Keratinocyte (primary cell): ENCODE data around the gene CHAC1. TPM values are rescaled to one million over a fixed set of nuclear protein-coding genes. Genes with fewer than 3 reads are reported as not detected.
A peak's percentile ranks its signal among the peaks of the same experiment; 100 is the strongest.

Experiments
- DNase-seq: peaks from one replicate; pipeline ENCODE4 v3.0.0-alpha.2; 2011; ENCODE audit warnings: low read depth, missing footprints, low spot score
- FAIRE-seq: peaks from 2 replicates; lab custom pipeline; 2011; peaks lifted over from hg19 to GRCh38; lab: Jason Lieb, UNC
- H2AFZ ChIP-seq: 2 replicates; pipeline ENCODE4 v1.6.0; 2012; ENCODE audit warnings: low read length, control low read depth, inconsistent platforms; ENCODE audit not compliant: control insufficient read depth
- H3K27ac ChIP-seq: 2 replicates; pipeline ENCODE4 v1.5.1; 2011; ENCODE audit warnings: low read length; ENCODE audit not compliant: control insufficient read depth, insufficient read depth
- H3K27me3 ChIP-seq: 3 replicates; pipeline ENCODE4 v1.6.0; 2011; ENCODE audit warnings: low read length; ENCODE audit not compliant: control insufficient read depth, insufficient read depth; ENCODE audit errors: extremely low read depth
- H3K36me3 ChIP-seq, 2 experiments: 2 replicates in 1 of 2; 3 replicates in 1 of 2; pipeline ENCODE4 v1.5.1; 2011; ENCODE audit warnings: low read length in 2 of 2, mild to moderate bottlenecking in 1 of 2; ENCODE audit not compliant: control insufficient read depth in 2 of 2, insufficient read depth in 2 of 2; ENCODE audit errors: extremely low read depth in 1 of 2
- H3K4me1 ChIP-seq: 3 replicates; pipeline ENCODE4 v1.5.1; 2011; ENCODE audit warnings: low read length; ENCODE audit not compliant: control insufficient read depth, insufficient read depth; ENCODE audit errors: extremely low read depth
- H3K4me2 ChIP-seq: 3 replicates; pipeline ENCODE4 v1.6.0; 2011; ENCODE audit warnings: low read depth, low read length; ENCODE audit not compliant: control insufficient read depth, insufficient read depth; ENCODE audit errors: extremely low read depth
- H3K4me3 ChIP-seq, 3 experiments: fragments of 200-600 bp in 1 of 3; sonication (generic) in 1 of 3; 2 replicates in 2 of 3; 3 replicates in 1 of 3; pipeline ENCODE4 v1.5.1; 2011 to 2016; ENCODE audit warnings: low read length in 3 of 3, mild to moderate bottlenecking in 3 of 3, control low read depth in 2 of 3, inconsistent platforms in 1 of 3, low read depth in 1 of 3, mixed read lengths in 1 of 3, mixed run types in 1 of 3, moderate library complexity in 1 of 3; ENCODE audit not compliant: control insufficient read depth in 2 of 3, insufficient read depth in 2 of 3; ENCODE audit errors: extremely low read depth in 1 of 3
- H3K79me2 ChIP-seq: 2 replicates; pipeline ENCODE4 v1.6.0; 2012; ENCODE audit warnings: low read length; ENCODE audit not compliant: control insufficient read depth, insufficient read depth
- H3K9ac ChIP-seq: 3 replicates; pipeline ENCODE4 v1.6.0; 2011; ENCODE audit warnings: low read length; ENCODE audit not compliant: control insufficient read depth, insufficient read depth; ENCODE audit errors: extremely low read depth
- H3K9me1 ChIP-seq: 3 replicates; pipeline ENCODE4 v1.6.0; 2011; ENCODE audit warnings: low read length; ENCODE audit not compliant: control insufficient read depth, insufficient read depth; ENCODE audit errors: extremely low read depth
- H3K9me3 ChIP-seq: 2 replicates; pipeline ENCODE4 v1.5.1; 2012; ENCODE audit warnings: low read depth, low read length; ENCODE audit not compliant: control insufficient read depth
- H4K20me1 ChIP-seq: 3 replicates; pipeline ENCODE4 v1.6.0; 2011; ENCODE audit warnings: low read length; ENCODE audit not compliant: control insufficient read depth, insufficient read depth; ENCODE audit errors: extremely low read depth
- CTCF ChIP-seq, 3 experiments: IDR thresholded peaks in 1 of 3; conservative IDR thresholded peaks in 1 of 3; optimal IDR thresholded peaks in 1 of 3; 2 replicates in 2 of 3; 3 replicates in 1 of 3; pipeline versions ENCODE3 to v1.5.1; 2011; ENCODE audit warnings: low read length in 3 of 3, mild to moderate bottlenecking in 3 of 3, moderate library complexity in 2 of 3, control low read depth in 1 of 3, inconsistent platforms in 1 of 3; ENCODE audit not compliant: insufficient read depth in 2 of 3; ENCODE audit errors: extremely low read depth in 1 of 3
- EZH2 ChIP-seq: IDR thresholded peaks from one replicate; pipeline ENCODE4 v1.6.1; 2012; ENCODE audit warnings: inconsistent platforms, mild to moderate bottlenecking, low read length, moderate library complexity
- dilution Hi-C: fragments of 300-500 bp; cut with MboI; formaldehyde crosslinking; loops from one replicate; pipeline ENCODE4 v1.7.0; 2020; ENCODE audit warnings: low sequenced_read_pairs; ENCODE audit not compliant: extremely low pct_ligation_motif_present
- polyA plus RNA-seq, 5 experiments: library from polyadenylated mRNA; depleted of rRNA in 3 of 5; stranded (reverse) in 3 of 5; stranded (forward) in 1 of 5; unstranded in 1 of 5; fragments of >200 nt; gene quantifications; 1 replicate in 1 of 5; 2 replicates in 3 of 5; 3 replicates in 1 of 5; pipeline versions ENCODE4 v1.2.1 to v1.2.3, GENCODE V29; 2011 to 2012; ENCODE audit warnings: missing spikeins in 2 of 5, low read depth in 1 of 5, low replicate concordance in 1 of 5

The CHAC1 gene
- polyA plus RNA-seq, 1 donor (not counting 4 experiments of a cell fraction or from before 2014, with no cell fraction given), result 6.4 TPM

- peaks cover 51% of the 10 kb centered on the region for H3K27me3 ChIP-seq
- dilution Hi-C loops, result loop anchor here (25.0 kb wide), 1 partner anchor 89 kb away; no protein-coding TSS in a partner anchor
Observed at GRCh38 chr15:40923551-40923950, 29.7 kb upstream of the CHAC1 start.

GRCh38 chr15:40925495-40925862, 27.8 kb upstream of the CHAC1 start:
- TF ChIP-seq EZH2 (peak; percentile 20), CTCF (optimal IDR thresholded peaks at IDR 0.05 in 1 of 3, IDR thresholded peaks at IDR 0.05 in 1 of 3, conservative IDR thresholded peaks at IDR 0.05 in 1 of 3; ENCODE audit: extremely low read depth in 1 of 3, insufficient read depth in 2 of 3, low read length in 3 of 3) (no peak)
- H3K9me3 ChIP-seq, result no peaks in the 10 kb centered on the region
- H3K9ac ChIP-seq, result no peak overlapping the region
- DNase-seq (no peak), FAIRE-seq (no peak)
- no peaks in the 10 kb centered on the region for H3K9me1 ChIP-seq
- no peaks in the 10 kb centered on the region for H3K79me2 ChIP-seq
- H3K27me3 ChIP-seq, result peaks cover 67% of the 10 kb centered on the region
- no peak overlapping the region for H3K4me3 ChIP-seq
- no peak overlapping the region for H3K27ac ChIP-seq
- H3K4me2 ChIP-seq, result peak overlapping the region; percentile 67
- H3K4me1 ChIP-seq, result peaks cover 15% of the 10 kb centered on the region
- H3K36me3 ChIP-seq, result no peaks in the 10 kb centered on the region
- H4K20me1 ChIP-seq, result no peaks in the 10 kb centered on the region
- H2AFZ ChIP-seq, result no peak overlapping the region
- dilution Hi-C loops, result no loop called here

More at GRCh38 chr15:40923551-40923950, 29.7 kb upstream of the CHAC1 start:
- H2AFZ ChIP-seq, result no peak overlapping the region
- H3K79me2 ChIP-seq, result no peaks in the 10 kb centered on the region
- no peak overlapping the region for H3K27ac ChIP-seq
- no peaks in the 10 kb centered on the region for H3K9me3 ChIP-seq
- no peak overlapping the region for H3K4me3 ChIP-seq
- DNase-seq (no peak), FAIRE-seq (no peak)
- TF ChIP-seq CTCF (optimal IDR thresholded peaks at IDR 0.05 in 1 of 3, IDR thresholded peaks at IDR 0.05 in 1 of 3, conservative IDR thresholded peaks at IDR 0.05 in 1 of 3; ENCODE audit: extremely low read depth in 1 of 3, insufficient read depth in 2 of 3, low read length in 3 of 3) (no peak), EZH2 (no peak)
- H3K9me1 ChIP-seq, result no peaks in the 10 kb centered on the region
- peaks cover 7% of the 10 kb centered on the region for H3K4me1 ChIP-seq
- no peak overlapping the region for H3K4me2 ChIP-seq
- H3K9ac ChIP-seq, result no peak overlapping the region
- no peaks in the 10 kb centered on the region for H4K20me1 ChIP-seq
- no peaks in the 10 kb centered on the region for H3K36me3 ChIP-seq
